Stimulated activated CD8-positive, alpha-beta memory T cell treated with anti-CD3 and anti-CD28 coated beads, Interleukin-7, amount 100 ng/mL, for 24 hours (primary cell): ENCODE measurements around the gene ALDH3B2.
"Not testable (repeated sequence)": the region's sequence is repeated elsewhere in the genome, so short reads cannot be mapped to it uniquely, and the experiment has no call there.

Experiments
- DNase-seq: peaks from one replicate; pipeline ENCODE4 v3.0.0-alpha.2; 2020; ENCODE audit warnings: low read depth

ALDH3B2 gene

DNA sequence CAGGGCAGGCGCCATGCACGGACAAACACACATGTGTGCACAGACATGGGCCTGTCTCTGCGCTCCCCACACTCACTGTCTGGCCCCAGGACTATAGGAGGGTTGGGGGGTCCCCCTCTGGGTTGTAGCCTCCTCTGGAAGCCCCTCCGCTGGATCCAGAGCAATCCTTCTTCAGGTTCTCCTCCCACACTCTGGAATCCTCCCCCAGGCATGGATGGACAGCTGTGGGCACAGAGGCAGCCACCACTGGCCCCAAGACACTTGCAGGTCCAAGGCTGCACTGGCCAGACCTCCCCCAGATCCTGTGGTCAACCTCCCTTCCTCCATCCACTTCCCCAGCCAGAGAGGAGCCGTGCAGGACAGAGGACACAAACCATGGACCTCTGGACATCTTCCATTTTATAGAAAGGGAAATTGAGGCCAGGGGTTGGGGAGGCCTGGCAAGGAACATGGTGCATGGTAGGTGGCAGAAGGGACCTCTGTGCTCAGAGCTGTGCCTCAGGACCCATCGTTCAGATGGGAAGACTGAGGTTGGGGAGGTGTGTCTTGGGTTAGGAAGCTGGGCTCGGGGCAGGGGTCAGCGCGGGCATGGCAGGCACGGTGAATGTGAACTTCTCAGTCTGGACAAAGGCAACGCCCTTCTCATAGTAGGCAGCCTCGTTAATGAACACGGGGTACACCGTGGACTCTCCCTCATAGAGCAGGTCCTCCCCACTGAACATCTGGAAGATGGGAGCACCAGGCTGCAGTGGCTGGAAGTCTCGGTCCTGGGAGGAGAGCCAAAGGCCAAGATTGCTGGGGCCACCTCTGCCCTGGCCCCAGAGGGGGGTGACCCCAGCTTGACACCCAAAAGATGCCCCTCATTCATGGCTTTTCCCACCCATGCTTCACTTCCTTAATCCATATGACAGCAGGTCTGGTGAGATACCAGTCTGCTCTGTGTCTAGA is 32.0 kb downstream of the ALDH3B2 start:
- no peak for DNase-seq

DNA sequence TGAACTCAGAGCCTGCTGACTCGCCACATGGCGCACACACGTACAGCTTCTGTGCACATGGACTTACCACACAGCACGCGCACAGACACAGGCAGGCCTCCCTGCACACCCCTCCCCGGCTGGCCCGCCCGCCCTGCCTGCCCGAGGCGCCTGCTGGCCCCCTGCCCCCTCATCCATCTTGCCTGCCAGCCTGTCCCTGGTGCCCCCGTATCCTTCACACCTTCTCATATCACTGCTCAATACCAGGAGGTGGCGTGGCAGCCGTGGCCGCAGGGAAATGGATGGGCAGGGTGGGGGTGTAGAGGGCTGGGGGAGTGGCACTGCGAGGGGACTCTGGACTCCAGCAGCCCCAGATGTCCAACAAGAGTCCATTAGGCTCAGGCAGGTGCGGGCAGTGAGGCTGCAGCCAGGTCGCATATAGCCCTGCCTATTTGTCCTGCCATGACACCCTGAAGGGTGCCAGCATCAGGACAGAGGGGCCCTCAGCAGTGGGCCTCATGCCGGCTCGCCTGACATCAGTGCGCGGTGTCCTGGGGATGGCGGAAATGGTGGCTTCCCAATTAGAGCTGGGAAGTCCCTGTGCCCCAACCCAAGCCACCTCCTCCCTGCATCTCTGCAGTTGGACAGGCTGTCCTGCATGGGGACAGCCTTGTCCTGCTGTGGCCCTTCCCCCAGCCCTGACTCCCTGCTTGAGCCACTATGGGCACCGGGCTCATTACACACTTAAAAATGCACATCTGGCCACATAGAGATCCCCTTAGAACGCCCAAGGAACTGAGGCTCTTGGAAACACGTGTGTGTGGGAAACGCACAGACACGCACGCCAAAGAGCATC is 32.9 kb downstream of the ALDH3B2 start:
- DNase-seq = no peak

DNA sequence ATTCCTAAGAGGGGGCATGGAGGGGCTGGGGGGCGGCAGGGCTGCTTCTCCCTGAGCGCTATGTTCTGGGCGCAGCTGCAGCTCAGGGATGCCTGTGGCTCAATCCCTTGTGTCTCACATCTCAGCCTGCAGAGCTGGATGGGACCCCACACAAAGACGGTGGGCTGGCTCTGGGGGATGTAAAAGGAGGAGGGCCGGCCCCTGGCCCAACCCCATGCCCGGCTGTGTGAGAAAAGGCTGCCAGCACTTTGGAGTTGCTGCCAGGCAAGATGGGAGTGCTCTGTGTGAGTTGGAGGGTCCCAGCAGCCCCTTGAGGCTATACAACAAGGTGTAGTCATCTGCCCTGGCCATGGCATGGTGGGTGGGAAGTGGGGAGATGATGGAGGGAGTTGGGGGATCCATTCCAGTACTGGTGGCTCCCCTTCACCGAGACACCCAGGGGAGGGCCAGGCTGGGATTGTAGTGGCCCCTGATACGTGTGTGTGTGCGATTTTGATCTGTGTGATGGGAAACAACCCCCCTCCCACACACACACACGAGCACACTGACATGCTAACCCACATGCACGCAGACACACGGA is 33.6 kb downstream of the ALDH3B2 start:
- no peak for DNase-seq

DNA sequence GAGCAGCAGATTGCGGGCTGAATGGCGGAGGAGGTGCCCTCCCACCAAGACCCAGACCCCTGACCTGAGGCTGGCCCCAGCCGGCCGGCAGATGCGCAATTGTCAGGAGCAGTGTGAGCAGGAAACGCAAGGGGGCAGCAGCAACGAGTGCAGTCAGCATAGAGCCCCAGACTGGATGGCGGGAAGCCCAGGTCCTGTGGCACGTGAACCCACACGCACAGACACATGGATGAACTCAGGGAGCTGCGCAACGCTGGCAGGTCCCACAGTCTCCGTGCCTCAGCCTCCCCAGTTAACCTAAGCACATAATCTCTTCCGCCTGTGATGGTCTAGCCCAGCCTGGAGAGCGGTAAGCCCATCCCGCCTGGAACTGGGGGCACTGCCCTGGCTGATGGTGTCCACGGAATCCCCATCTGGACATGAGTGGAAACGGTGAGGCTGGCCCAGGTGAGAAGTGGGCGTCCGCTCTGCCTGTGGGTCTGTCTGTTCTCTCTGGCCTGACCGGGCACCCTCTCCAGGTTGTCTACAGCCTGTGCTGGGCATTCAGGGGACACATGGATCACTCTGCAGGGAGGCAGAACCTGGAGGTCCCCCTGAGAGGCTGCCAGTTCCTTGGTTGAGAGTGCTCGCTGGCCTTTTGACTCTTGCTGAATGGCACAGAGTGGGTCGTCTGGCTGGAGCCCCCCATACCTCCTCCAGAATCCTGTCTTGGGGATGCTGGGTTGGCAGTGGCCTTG is 34.2 kb downstream of the ALDH3B2 start:
- DNase-seq = peak; percentile 36

DNA sequence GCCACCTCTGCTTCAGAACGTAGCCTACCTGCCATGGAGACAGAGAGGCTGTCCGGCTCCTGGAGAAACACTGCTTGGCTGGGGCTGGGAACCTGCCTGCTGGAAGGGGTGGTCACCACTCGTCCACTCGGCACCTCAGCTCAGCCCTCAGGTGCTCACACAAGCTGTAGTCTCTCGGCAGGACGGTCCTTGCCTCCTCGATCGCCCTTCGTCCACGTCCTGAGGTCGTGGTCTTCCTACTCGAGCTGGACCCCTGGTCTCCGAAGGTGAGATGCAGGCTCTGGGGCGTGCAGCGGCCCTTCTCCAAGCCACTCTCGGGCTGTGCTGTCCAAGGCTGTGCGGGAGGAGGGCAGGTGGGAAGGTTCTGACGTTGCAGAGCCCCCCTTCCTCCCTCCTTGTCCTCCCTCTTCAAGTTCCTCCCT is 35.0 kb downstream of the ALDH3B2 start, which contains the start of gene TBX10:
Gene TBX10, minus strand, starts transcription at position 326 of the 422 bp plus-strand sequence. Its CDS starts 291 bp downstream, at position 35.
- DNase-seq = no peak

DNA sequence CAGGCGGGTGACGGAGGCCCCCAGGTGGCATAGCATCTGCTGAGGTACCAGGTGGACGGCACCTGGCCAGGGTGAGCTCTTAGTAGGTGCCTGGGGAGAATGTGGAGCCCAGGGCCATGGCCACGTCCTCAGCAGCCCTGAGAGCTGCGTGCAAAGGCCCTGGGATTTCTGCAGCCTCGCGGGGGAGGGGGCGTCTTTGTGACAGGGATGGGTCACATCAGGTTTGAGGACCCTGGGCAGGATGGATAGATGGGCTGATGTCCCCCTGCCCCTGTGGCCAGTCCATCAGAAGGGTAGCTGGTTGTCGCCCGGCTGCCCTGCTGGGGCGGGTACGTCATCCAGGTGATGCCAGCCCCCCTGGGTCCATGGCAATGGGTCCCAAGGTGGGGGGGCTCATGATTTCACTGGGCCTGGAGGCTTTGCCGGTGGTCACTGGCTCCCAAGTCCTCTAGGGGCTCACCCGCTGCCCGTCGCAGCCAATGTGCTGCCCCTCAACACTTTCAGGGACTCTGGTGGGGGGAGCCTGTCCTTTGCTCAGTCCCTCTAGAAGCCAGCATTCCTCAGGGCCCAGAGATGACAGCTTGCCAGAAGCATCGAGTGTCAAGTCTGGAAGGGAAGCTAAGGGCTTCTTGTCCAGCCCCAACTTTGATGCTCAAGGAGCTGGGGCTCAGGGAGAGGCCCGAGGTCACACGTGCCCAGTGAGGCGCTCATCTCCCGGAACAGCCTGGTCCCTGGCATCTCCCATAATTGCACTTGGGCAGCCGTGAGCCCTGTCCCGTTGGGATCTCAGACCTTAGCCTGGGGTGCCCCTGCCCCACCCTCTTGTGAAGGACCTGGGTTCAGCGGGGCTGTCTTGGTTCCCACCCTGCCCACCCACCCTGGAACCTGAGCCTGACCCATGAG is 35.6 kb downstream of the ALDH3B2 start:
- no peak for DNase-seq

DNA sequence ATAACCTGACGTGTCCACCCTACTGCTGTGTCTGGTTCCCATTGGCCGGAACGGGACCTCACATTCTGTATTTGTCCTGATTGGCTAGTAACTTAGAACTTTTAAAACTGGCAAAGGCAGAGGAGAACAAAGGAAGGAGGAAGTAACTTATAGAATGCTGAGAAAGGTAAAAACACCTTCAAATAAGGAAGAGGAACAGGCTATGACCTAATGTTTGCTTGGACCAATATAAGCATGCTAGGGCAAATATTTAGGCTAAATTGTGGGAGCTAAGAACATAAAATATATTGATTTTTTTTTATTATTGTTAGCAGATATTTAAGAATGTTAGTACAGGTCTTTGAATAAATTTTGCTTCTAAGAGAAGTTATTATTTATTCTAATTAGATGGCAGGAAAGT is 37.0 kb downstream of the ALDH3B2 start:
- not testable (repeated sequence) for DNase-seq

DNA sequence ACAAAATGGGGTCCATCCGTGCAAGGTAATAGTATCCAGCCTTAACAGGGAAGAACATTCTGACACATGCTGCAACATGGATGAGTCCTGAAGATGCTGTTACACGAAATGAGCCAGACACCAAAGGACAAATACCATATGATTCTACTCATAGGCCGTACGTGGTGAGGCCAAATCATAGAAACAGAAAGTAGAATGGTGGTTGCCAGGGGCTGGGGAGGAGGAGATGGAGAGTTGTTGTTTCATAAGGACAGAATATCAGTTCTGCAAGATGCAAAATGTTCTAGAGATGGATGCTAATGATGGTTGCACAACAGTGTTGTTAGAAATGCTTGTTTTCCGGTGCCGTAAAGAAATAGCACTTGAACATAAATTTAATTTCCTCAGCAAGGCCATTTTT is 37.5 kb downstream of the ALDH3B2 start:
- DNase-seq = no peak

DNA sequence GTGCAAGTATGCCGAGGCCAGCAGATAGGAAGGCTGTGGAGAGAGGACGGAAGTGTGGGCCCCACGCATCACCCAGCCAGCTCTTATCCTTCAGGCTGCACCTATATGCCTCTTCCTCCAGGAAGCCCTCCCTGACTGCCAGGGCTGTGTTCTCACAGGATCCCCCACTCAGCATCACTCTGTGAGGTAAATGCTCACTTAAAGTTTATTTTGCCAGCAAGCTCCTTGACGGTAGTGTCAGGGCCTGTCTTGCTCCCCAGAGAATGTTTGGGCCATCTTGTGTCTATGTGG is 39.2 kb downstream of the ALDH3B2 start:
- DNase-seq = no peak

DNA sequence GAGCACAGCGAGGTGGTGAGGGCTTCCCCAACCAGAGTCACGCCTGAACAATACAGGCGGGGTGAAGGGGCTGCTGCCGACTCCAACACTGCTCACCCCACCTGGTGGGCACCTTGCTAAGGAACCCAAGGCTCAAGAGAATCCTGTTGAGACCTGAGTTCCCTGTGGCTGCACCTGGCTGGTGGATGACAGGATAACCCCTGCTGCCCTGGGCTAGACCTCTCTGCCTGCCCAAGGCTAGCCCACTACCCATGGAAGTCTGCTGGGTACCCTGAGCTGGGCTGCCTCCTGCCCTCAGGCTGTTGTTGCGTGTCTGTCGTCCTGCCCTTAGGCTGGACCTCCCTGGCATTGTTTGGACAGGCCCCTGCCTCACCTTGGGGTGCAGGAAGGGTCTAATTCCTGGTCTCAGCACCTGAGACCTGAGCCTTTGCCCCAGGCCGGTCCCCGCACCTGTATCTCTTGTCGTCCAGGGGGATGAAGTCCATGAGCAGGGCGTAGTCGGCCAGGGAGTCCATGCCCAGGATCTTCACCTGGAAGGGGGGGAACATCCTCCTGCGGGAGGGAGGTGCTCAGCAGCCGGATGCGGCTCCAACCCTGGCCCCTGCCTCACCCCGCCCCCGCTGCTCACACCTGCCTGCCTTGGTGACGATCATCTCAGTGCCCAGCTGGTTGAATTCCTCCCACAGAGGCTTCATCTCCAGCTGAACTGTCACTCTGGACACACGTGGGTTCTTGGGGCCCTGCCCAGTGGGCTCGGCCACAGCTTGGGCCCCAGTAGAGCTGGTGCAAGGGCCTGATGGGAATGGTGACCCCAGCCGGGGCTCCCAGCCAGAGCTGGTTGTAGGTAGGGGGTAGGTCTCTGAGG is 39.8 kb downstream of the ALDH3B2 start:
- DNase-seq = no peak

DNA sequence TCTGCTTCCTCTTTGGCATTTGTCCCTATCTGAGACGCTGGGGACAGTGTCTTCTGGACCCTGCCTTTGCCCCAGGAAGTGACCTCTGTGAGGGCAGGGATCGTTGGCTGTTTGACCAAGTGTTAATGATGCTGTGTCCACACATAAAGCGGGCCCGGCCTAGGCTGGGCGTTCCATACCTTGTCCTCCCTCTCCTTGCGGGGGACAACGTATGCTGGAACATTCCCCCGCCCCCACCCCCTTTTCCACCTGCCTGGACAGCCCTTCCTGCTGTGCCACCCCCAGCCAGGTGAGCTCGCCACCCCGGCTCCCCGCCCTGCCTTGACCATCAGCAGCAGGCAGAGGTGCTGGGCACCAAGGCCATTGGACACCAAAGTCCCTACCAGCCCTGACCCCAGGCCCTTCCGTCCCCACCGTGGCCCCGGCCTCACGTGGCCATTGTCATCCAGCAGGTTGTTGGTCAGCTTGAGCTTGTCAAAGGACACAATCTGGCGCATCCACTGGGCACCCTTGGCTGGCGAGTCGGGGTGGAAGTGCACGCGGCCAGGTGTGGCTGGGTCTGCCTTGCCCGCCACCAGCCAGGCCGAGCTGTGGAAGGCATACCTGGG is 40.6 kb downstream of the ALDH3B2 start:
- no peak for DNase-seq

DNA sequence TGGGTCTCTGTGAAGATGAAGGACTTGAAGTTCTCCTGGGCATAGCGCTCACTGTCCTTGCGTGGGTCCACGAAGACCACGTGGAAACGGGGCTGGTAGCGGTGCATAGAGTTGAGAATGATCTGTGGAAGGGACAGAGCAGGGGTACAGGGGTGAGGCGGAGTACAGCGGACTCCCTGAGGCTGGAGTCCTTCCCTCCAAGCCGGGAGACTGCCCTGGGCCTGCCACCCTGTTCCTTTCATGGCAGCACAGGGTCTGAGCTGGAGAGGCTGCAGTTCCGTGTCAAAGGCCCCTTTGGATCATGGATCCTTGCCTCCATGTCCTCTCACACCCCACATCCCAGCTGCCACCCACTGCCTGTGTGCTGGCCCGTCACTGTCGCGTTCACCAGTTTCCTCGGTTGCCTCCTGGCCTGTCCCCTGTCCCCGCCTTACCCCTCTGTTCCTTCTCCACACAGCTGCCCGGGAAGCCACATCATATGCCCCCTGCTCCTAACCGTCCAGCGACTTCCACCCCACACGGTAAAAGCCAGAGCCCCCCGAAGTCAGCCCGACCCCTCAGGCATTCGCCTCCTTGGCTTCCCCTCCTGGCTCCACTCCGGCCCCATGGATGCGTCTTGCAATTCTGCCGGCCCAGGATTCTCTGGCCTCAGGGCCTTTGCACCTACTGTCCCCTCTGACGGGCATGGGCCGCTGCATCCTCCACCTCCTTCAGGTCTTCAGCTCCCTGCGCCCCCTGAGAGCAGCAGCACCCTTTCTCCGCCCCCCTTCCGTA is 41.3 kb downstream of the ALDH3B2 start:
- no peak for DNase-seq

DNA sequence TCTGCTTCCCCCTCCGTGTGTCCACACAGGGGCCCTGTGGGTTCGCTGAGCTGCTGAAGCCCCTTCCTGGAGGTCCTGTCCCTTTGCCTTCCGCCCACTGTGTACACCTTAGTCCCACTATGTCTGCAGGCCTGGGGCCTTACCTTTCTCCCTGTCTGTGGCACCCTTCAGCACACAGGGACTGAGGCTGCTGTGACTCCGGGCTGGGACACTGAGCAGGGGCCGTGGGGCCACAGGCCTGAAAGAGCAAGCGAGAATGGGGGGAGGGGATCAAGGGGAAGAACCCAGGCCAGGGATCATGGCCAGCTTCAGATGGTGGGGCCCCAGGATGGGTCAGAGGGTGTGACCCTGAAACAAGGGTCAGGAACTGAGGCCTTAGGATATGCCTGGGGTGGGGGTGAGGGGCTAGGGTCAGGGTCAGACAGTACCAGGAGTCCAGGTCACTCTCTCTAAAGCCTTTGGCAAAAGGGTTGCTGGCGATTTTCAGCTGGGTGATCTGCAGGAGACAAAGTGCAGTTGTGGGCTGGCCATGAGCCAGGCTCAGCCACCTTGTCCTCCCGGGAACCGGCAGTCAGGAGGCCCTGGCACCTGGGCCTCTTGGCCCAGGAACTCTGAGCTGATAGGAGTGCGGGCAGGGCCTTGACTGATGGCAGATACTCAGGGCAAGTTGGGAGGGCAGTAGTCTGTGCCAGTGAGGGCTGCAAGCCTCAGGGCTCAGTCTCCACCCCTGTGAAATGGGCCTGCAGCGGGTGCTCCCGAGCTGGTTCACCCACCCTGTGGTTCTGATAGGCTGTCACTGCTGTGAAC is 42.0 kb downstream of the ALDH3B2 start:
- DNase-seq = no peak

DNA sequence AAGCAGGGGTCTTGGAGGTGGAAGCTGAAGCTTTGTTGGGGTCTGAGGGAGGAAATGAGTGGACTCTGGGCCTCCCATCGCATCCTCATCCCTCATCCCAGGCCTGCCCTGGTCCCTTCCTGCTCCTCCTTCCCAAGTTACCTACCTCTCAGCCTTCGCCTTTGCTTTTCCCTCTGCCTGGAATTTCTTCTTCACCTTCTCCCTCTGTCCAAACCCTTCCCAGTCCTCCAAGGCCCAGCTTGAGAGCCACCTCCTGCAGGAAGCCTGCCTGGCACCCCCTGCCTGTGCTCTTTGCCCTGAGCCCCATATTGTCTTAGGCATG is 42.6 kb downstream of the ALDH3B2 start:
- DNase-seq = no peak

DNA sequence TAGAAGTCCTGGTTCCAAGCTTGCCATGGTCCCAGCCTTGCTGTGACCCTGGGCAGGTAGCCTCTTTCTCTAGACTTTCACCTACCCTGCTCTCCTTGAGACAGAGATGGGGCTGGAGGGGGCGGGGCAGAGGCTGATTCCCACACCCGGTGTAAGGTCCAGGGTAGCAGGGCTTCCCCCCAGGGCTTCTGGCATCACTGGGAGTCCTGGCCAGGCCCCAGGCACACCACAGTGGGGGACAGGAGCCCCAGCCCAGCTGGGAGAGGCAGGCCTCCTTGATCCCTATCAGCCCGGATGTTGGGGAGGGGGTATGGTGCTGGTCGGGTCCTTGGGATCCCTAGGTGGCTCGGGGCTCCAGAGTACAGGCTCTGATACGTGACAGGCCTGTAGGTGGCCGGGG is 43.0 kb downstream of the ALDH3B2 start:
- DNase-seq = no peak

DNA sequence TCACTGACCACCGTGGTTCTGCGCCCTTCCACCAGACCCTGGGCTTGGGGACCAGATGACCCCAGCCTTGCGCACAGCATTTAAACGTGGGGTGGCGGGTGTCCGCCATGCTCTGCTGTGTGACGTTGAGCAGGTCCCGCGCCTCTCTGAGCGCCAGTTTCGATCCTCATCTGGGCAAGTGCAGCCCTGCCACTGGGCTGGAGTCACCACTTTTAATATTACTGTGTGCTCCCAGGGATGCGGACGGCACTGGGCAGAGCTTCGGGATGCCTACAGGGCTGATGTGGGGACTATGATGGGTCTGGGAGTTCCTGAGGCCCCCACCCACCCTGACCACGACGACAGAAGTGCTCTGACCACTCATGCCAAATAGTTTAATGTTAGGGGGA is 43.5 kb downstream of the ALDH3B2 start:
- no peak for DNase-seq

DNA sequence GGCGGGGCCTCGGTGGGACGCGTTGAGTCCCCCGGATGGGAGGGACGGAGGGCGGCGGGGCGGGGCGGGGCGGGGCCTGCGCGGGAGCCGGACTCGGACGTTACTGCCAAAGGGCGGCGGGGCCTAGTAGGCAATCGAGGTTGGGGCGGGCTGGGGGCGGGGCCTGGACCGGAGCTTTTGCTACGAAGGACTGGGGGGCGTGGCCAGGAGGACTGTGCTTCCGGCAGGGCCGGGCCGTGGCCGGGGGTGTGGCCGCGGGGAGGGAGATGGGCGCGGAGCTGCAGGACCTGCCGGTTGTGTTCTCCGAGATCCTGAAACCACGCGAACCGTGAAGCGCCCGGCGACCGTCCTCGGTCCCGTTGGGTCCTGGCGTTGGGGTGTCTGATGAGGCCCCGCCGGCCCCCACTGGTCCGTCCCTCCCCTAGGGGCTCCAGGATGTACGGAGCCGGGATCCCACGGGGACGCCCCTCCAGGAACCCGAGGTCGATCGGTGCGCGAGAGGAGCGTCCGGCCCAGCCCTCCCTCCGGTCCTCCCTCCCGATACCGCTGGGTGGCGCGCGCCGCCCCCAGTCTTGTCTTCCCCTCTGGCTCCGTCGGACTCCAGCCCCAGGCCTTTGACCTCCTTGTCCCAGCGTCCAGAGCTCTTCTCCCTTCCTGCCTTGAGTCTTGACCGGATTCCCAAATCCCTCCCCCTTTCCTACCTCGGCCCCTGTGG is 44.0 kb downstream of the ALDH3B2 start:
- DNase-seq = peak; percentile 95
